ENCODE measurements around the gene PTPRC.

PTPRC gene

DNA sequence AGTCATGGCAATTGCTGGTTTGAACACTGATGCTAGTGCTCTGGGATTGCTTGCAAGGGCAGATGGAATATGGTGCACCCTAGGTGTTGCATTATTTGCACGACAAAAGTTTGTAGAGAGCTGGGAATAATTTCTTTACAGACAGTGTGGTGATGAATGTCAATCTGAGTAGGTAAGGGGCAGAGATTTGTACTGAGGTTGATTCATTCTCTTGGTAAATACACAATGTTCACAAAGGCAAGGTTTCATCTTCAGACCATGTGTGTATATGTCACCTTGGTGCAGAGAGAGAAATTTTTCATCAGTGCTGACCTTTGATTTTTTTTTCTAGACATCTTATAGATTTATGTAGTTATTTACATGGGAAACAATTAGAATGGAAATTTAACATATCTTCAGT, 5.0 kb downstream of the PTPRC start:
- DNase-seq (ENCODE audit: low read depth in 2 of 2): no peak

- DNase-seq (ENCODE audit: low read depth in 2 of 2): no peak
Observed at GRCh38 chr1:198647055-198647454, 8.2 kb downstream of the PTPRC start.

GRCh38 chr1:198648592-198648991, 9.8 kb downstream of the PTPRC start:
- no peak for DNase-seq (ENCODE audit: low read depth in 2 of 2)

GRCh38 chr1:198649232-198649967, 10.6 kb downstream of the PTPRC start:
- DNase-seq (ENCODE audit: low read depth in 2 of 2): no peak

DNA sequence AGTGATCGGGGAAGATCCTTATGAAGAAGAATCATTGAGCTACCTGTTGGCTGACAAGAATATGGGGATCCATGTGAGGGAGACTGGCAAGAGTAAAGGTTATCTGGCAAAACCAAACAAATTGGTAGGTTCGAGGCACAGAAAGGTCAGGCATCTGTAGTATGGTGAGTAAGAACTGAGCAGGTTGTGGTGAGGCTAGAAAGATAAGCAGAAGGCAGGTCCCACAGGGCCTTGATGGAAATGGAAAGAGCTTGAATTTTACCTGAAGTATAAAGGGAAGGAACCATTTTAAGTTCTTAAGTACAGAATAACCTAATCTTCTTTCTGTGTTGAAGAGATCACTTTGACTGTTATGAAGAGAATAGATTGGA, 11.1 kb downstream of the PTPRC start:
- DNase-seq (ENCODE audit: low read depth in 2 of 2): no peak

DNA sequence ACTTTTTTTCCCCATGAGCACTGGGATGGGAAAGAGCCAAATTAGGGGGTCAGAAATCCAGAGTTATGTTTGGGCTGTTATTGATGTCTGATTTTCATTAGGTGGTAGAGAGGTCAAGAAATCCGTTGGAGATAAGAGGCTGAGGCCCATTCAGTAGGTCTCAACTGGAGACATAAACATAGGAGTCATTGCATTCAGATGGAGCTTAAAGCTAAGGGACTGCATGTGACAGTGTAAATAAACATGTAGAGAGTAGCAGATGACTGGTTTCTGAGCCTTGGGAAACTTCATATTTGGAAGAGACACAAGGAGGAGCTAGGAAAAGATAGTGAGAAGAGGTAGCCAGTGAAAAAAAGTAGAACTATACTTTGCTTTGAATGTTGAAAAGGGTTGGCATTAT, 11.7 kb downstream of the PTPRC start:
- DNase-seq (ENCODE audit: low read depth in 2 of 2): no peak

- DNase-seq (ENCODE audit: low read depth in 2 of 2): no peak
Observed at GRCh38 chr1:198651650-198652400, 13.0 kb downstream of the PTPRC start.

DNA sequence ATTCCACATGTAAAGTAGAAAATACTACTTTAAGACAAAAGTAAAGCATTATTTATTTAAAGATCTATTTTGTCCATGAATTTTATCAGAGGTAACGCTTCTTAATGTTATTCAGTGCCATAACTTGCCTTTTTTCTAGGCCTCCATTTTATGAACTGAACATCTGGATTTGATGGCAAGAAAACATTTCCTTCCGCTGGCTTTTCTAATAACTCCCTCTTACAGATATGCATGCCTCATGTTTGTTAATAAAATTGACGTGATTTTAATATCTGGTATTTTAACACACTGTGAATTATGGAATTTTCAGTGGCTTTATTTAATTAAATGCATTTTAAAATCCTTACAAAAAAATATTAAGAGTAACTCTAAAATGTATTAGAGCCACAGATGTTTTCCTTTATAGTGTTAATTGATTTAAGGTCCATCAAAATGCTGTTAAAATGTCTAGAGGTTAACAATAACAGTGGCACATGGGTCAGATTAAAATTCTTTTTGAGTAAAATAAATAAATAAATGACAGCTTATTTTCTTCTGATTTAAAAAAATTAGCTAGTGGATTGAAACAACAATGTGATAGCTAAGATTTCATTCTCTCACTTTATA, 15.1 kb downstream of the PTPRC start:
- no peak for DNase-seq (ENCODE audit: low read depth in 2 of 2)

DNA sequence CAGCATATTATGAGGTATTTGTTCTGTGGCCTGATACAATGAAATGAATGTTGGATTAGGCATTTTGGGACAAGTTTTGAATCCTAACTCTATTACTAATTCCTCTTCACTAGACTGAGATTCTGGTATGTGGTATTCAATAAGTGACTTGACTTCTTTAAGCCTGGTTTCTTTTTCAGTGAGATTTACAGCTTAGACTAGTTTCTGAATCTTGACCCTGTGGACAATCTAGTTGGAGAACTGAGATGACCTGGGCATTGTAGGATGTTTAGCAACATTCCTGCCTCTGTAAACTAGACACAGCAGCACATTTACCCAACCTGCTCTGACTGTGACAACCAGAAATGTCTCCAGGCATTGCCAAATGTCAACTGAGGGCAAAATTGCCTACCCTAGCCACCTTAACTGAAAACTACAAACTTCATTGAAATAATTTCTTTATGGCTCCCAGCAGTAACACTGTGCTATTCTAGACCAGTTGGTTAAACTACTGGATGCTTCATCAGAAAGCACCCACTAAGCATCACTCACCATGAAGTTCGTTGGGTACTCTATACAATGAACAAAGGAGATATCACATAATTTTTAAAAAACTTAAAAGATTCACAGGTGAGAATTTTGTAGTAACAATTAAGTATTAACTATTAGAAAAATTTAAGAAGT, 16.8 kb downstream of the PTPRC start:
- DNase-seq (ENCODE audit: low read depth in 2 of 2): no peak

GRCh38 chr1:198656500-198656932, 17.7 kb downstream of the PTPRC start:
- peak; percentile 52 to 76 for DNase-seq (ENCODE audit: low read depth in 2 of 2)

GRCh38 chr1:198657550-198658064, 18.8 kb downstream of the PTPRC start:
- no peak for DNase-seq (ENCODE audit: low read depth in 2 of 2)

GRCh38 chr1:198660341-198661261, 21.8 kb downstream of the PTPRC start:
- no peak for DNase-seq (ENCODE audit: low read depth in 2 of 2)

GRCh38 chr1:198662821-198663220, 24.0 kb downstream of the PTPRC start:
- no peak for DNase-seq (ENCODE audit: low read depth in 2 of 2)

DNA sequence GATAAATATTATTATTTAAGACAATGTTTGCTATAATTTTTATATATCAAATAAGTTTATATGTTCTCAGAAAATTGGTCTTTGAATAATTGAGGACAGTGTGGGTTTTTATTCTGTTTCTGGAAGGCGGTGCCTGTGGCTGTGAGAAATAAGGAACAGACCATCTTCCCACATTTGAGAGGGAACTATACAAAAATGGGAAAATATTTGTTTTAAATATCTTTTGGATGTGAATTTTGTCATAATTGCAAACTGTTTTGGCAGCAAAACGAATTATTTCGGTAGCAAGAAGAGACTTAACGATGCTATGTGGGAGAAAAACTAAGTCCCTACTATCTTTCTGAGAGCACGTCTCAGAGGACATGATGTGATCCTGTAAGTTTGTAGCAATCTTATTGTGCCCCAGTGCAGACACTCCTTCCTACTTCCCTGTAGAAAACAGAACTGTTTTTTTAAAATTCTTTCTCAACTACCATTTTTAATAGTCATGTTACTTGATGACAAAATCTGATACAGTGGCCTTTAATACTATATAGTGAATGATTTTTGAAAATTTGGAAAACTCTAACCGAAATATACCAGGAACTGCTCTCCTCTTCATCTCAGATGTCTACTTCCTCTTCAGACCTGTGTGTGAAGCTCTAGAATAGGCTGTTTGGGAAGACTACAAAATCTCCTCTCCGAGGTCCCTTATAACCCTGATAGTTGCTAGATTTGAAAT, 25.4 kb downstream of the PTPRC start:
- no peak for DNase-seq (ENCODE audit: low read depth in 2 of 2)

GRCh38 chr1:198667186-198667585, 28.3 kb downstream of the PTPRC start:
- DNase-seq (ENCODE audit: low read depth in 2 of 2): no peak

- no peak for DNase-seq (ENCODE audit: low read depth in 2 of 2)
Observed at GRCh38 chr1:198667807-198668206, 29.0 kb downstream of the PTPRC start.

DNA sequence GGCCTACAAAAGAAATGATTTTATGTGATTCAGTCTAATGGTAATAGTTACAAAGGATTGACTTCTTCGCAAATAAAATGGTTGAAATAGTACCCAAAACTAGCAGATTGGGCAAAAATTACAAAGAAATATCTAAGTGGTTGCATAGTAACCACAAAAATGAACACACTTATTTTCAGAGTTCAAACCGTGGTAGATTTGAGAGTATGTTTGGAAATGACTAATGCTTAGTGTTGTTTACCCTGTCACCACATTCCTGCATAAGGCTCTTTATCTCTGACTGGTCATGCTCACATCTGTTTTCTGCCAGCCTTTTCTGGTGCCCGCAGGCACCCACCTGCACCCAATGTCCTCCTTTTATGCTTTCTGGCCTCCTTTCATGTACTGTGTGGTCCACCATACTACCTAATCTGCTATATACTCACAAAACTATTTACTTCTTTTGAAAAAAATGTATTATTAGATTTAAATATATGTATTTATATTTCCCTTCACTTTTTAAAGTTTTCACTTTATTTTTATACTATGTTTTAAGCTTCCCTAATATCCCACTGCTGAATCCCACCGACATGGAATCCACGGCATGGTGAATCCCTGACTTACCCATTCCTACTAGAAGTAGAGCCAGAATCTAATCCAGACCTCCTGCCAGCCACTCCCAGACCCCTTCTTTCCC, 30.3 kb downstream of the PTPRC start:
- DNase-seq (ENCODE audit: low read depth in 2 of 2): no peak

DNA sequence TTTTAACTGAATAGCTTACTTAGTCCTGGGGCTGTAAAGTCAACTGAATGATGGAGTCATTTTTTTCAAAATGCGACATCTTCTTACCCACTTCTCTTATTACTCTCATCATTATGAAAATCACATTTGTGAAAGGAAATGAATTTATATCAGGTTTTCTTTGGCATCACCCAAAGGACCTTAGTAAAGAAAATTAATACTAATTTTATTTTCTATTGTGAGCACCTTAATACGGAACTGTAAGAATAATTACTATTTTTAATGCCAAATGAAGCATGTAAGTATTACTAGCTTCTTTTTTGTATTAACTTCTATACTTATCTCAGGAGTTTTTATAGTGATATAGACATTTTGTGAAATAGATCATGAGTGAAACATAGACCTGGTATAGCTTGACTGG, 30.9 kb downstream of the PTPRC start:
- DNase-seq (ENCODE audit: low read depth in 2 of 2): no peak

GRCh38 chr1:198671136-198671535, 32.3 kb downstream of the PTPRC start:
- DNase-seq (ENCODE audit: low read depth in 2 of 2): no peak

GRCh38 chr1:198672124-198672523, 33.3 kb downstream of the PTPRC start:
- DNase-seq (ENCODE audit: low read depth in 2 of 2): no peak
